Thyroid gland (tissue), 4 donors: ENCODE results near the gene ABCG5.

Experiments
- POLR2A ChIP-seq, 2 donors: fragments of 450-650 bp; IDR thresholded peaks; one replicate each; pipeline ENCODE4 v1.6.1; 2017; ENCODE audit warnings: antibody characterized with exemption in 2 of 2, mild to moderate bottlenecking in 2 of 2, moderate library complexity in 1 of 2
- TF ChIP-seq, protein P1 (sequence below), 6 experiments: fragments of 200-600 bp in 3 of 6; fragments of 450-650 bp in 3 of 6; sonication (generic) in 3 of 6; IDR thresholded peaks; one replicate each; pipeline ENCODE4 v1.5.1; 2016 to 2019; ENCODE audit warnings: antibody characterized with exemption in 6 of 6, mild to moderate bottlenecking in 2 of 6, inconsistent platforms in 1 of 6, moderate library complexity in 1 of 6

DNA sequence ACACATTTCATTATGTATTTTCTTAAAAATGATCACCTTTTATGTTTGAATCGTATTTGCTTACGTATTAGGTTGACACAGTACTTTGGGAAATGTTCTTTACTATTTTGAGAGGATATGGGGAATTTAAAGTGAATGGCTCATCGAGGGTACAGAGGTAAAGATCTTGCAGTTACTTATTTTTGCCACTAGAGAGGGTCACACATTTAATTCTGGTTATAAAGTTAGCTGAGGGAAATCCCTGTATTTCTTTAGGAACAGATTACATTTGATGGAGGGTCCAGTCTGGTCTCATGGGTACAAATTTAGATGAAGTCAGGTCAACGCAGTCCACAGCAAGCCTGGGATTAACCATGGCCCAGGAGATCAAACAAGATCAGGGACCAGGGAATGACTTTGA, 40.3 kb downstream of the ABCG5 start:
- no peak for TF ChIP-seq POLR2A (IDR thresholded peaks at IDR 0.05)
- TF ChIP-seq, protein P1, sequence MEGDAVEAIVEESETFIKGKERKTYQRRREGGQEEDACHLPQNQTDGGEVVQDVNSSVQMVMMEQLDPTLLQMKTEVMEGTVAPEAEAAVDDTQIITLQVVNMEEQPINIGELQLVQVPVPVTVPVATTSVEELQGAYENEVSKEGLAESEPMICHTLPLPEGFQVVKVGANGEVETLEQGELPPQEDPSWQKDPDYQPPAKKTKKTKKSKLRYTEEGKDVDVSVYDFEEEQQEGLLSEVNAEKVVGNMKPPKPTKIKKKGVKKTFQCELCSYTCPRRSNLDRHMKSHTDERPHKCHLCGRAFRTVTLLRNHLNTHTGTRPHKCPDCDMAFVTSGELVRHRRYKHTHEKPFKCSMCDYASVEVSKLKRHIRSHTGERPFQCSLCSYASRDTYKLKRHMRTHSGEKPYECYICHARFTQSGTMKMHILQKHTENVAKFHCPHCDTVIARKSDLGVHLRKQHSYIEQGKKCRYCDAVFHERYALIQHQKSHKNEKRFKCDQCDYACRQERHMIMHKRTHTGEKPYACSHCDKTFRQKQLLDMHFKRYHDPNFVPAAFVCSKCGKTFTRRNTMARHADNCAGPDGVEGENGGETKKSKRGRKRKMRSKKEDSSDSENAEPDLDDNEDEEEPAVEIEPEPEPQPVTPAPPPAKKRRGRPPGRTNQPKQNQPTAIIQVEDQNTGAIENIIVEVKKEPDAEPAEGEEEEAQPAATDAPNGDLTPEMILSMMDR (IDR thresholded peaks at IDR 0.05) = peak in 1 of 6 experiments; percentile 15
